ENCODE results near the gene NCCRP1.

GRCh38 chr19:39152066-39152465, 44.7 kb upstream of the NCCRP1 start:
- TF ChIP-seq CTCF (IDR thresholded peaks at IDR 0.05; ENCODE audit: poor library complexity) (no peak), EZH2 (IDR thresholded peaks at IDR 0.05; ENCODE audit: borderline replicate concordance) (no peak), EZH2phosphoT487 (IDR thresholded peaks at IDR 0.05; ENCODE audit: low read depth, severe bottlenecking, unreplicated experiment) (no peak)

All from hepatocyte (in vitro differentiated cells).